OCI-M2 (cell line): ENCODE measurements around the gene ZNF773.

ENCODE experiments used
- DNase-seq: peaks from one replicate; lab custom pipeline; 2025; ENCODE audit not compliant: unreplicated experiment; lab: John Stamatoyannopoulos, UW

Gene ZNF773

GRCh38 chr19:57557659-57558058, 57.9 kb downstream of the ZNF773 start:
- no peak for DNase-seq
